ENCODE results near the gene PSMC3IP. TPM values are rescaled to one million over a fixed set of nuclear protein-coding genes. Genes with fewer than 3 reads are reported as not detected.
A peak's percentile ranks its signal among the peaks of the same experiment; 100 is the strongest.

PSMC3IP gene
- polyA plus RNA-seq, 3 donors = 1.2 TPM; not detected in 2

- no peak overlapping the region for H2AFZ ChIP-seq (ENCODE audit: insufficient read depth, low read depth, low read length, poor library complexity, severe bottlenecking)
- peaks cover 1 to 9% (median 4%) of the 10 kb centered on the region in 3 donors for H3K27me3 Mint-ChIP-seq (ENCODE audit: low read depth in 3 of 3)
- peak overlapping the region in 1 of 7 donors; percentile 43 for H3K27ac Mint-ChIP-seq
- peaks cover 0 to 2% (median 0%) of the 10 kb centered on the region in 7 donors for H3K9me3 Mint-ChIP-seq
- H3K27ac ChIP-seq (ENCODE audit: low read depth in 1 of 2, low read length in 2 of 2) = no peak overlapping the region
- no peak overlapping the region for H3K4me3 ChIP-seq (replicated peaks in 1 of 3; ENCODE audit: low read depth in 2 of 3, low read length in 3 of 3)
- intact Hi-C loops (cut with micrococcal nuclease) = no loop called here
- TF ChIP-seq, protein P1, sequence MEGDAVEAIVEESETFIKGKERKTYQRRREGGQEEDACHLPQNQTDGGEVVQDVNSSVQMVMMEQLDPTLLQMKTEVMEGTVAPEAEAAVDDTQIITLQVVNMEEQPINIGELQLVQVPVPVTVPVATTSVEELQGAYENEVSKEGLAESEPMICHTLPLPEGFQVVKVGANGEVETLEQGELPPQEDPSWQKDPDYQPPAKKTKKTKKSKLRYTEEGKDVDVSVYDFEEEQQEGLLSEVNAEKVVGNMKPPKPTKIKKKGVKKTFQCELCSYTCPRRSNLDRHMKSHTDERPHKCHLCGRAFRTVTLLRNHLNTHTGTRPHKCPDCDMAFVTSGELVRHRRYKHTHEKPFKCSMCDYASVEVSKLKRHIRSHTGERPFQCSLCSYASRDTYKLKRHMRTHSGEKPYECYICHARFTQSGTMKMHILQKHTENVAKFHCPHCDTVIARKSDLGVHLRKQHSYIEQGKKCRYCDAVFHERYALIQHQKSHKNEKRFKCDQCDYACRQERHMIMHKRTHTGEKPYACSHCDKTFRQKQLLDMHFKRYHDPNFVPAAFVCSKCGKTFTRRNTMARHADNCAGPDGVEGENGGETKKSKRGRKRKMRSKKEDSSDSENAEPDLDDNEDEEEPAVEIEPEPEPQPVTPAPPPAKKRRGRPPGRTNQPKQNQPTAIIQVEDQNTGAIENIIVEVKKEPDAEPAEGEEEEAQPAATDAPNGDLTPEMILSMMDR (IDR thresholded peaks at IDR 0.05) = no peak
- H3K4me1 ChIP-seq (ENCODE audit: control insufficient read depth in 1 of 2, insufficient read depth in 2 of 2, low read length in 2 of 2) = peaks cover 15 to 19% of the 10 kb centered on the region in 2 donors
- DNase-seq = no peak
- no peak overlapping the region for H3K4me3 Mint-ChIP-seq
- H3K36me3 Mint-ChIP-seq = peaks cover 24 to 29% of the 10 kb centered on the region in 2 donors
- H3K36me3 ChIP-seq (replicated peaks in 1 of 2; ENCODE audit: control insufficient read depth in 1 of 2, insufficient read depth in 2 of 2, low read length in 2 of 2) = peaks cover 21 to 24% of the 10 kb centered on the region in 2 donors
- no peak overlapping the region for H3K4me2 ChIP-seq (replicated peaks; ENCODE audit: extremely low read depth, low read length, poor library complexity, severe bottlenecking)
- no peak overlapping the region for H3K9ac ChIP-seq (ENCODE audit: insufficient read depth, low read length, poor library complexity, severe bottlenecking)
- WGBS (ENCODE audit: insufficient coverage) = 92% methylated on average over 2 of the region's 6 CpGs
- H4K20me1 ChIP-seq (ENCODE audit: insufficient read depth, low read length) = peaks cover 14% of the 10 kb centered on the region
- H3K9me3 ChIP-seq (replicated peaks in 1 of 2; ENCODE audit: control insufficient read depth in 1 of 2, insufficient read depth in 1 of 2, low read length in 2 of 2) = no peaks in the 10 kb centered on the region
- peaks cover 23% of the 10 kb centered on the region for H3K4me1 Mint-ChIP-seq
- no peaks in the 10 kb centered on the region for H3K27me3 ChIP-seq (ENCODE audit: control insufficient read depth in 2 of 2, insufficient read depth in 2 of 2, low read length in 2 of 2)
- H3K79me2 ChIP-seq (ENCODE audit: insufficient read depth, low read length) = no peaks in the 10 kb centered on the region
Observed at GRCh38 chr17:42526031-42526444, 51.5 kb downstream of the PSMC3IP start.

- Histone ChIP-seq H4K20me1 (ENCODE audit: insufficient read depth, low read length) (peaks cover 22% of the 10 kb centered on the region), H2AFZ (ENCODE audit: insufficient read depth, low read depth, low read length, poor library complexity, severe bottlenecking) (no peak overlapping the region), H3K36me3 (replicated peaks in 1 of 2; ENCODE audit: control insufficient read depth in 1 of 2, insufficient read depth in 2 of 2, low read length in 2 of 2) (peaks cover 24 to 31% of the 10 kb centered on the region in 2 donors), H3K79me2 (ENCODE audit: insufficient read depth, low read length) (no peaks in the 10 kb centered on the region), H3K4me3 (replicated peaks in 1 of 3; ENCODE audit: low read depth in 2 of 3, low read length in 3 of 3) (no peak overlapping the region), H3K9me3 (replicated peaks in 1 of 2; ENCODE audit: control insufficient read depth in 1 of 2, insufficient read depth in 1 of 2, low read length in 2 of 2) (no peaks in the 10 kb centered on the region), H3K9ac (ENCODE audit: insufficient read depth, low read length, poor library complexity, severe bottlenecking) (no peak overlapping the region), H3K4me2 (replicated peaks; ENCODE audit: extremely low read depth, low read length, poor library complexity, severe bottlenecking) (no peak overlapping the region), H3K27me3 (ENCODE audit: control insufficient read depth in 2 of 2, insufficient read depth in 2 of 2, low read length in 2 of 2) (no peaks in the 10 kb centered on the region), H3K4me1 (ENCODE audit: control insufficient read depth in 1 of 2, insufficient read depth in 2 of 2, low read length in 2 of 2) (peaks cover 15 to 16% of the 10 kb centered on the region in 2 donors), H3K27ac (ENCODE audit: low read depth in 1 of 2, low read length in 2 of 2) (no peak overlapping the region)
- Mint-ChIP-seq H3K27ac (no peak overlapping the region), H3K9me3 (peaks cover 0 to 2% (median 0%) of the 10 kb centered on the region in 7 donors), H3K4me1 (peaks cover 24% of the 10 kb centered on the region), H3K36me3 (peaks cover 31 to 37% of the 10 kb centered on the region in 2 donors), H3K4me3 (no peak overlapping the region), H3K27me3 (ENCODE audit: low read depth in 3 of 3) (peaks cover 3 to 7% (median 5%) of the 10 kb centered on the region in 3 donors)
- TF ChIP-seq, protein P1 (IDR thresholded peaks at IDR 0.05) = no peak
- intact Hi-C loops (cut with micrococcal nuclease) = no loop called here
- WGBS (ENCODE audit: insufficient coverage) = no CpG with 5 or more reads among the region's 2 CpGs
- no peak for DNase-seq
Observed at GRCh38 chr17:42525221-42525620, 52.3 kb downstream of the PSMC3IP start.

All from CD14-positive monocyte (primary cell).